Heart right ventricle (tissue), 16 donors: ENCODE data around the gene GRM8. TPM values are rescaled to one million over a fixed set of nuclear protein-coding genes. Genes with fewer than 3 reads are reported as not detected.

Source experiments
- ATAC-seq, 8 donors: fragments of 200-7000 bp; cut with Tn5 transposase; one replicate each; pipeline ENCODE4 v1.9.1; 2020; ENCODE audit warnings: mild to moderate bottlenecking in 8 of 8, moderate library complexity in 8 of 8, moderate number of reproducible peaks in 1 of 8
- DNase-seq, 2 donors: peaks; one replicate each; pipeline ENCODE4 v3.0.0-alpha.2; 2020
- H3K27ac ChIP-seq, 10 donors: fragments of 200-600 bp; sonication (generic) in 2 of 10; one replicate each; pipeline versions ENCODE4 v1.5.0 to v1.8.0; 2020 to 2022; ENCODE audit warnings: mild to moderate bottlenecking in 3 of 10
- H3K27me3 ChIP-seq, 7 donors: fragments of 200-600 bp; one replicate each; pipeline ENCODE4 v1.8.0; 2021 to 2022; ENCODE audit warnings: mild to moderate bottlenecking in 2 of 7
- H3K36me3 ChIP-seq, 9 donors: fragments of 200-600 bp; sonication (generic) in 1 of 9; one replicate each; pipeline versions ENCODE4 v1.5.0 to v1.8.0; 2020 to 2022; ENCODE audit warnings: mild to moderate bottlenecking in 2 of 9
- H3K4me1 ChIP-seq, 9 donors: fragments of 200-600 bp; sonication (generic) in 1 of 9; one replicate each; pipeline versions ENCODE4 v1.5.0 to v1.8.0; 2020 to 2022; ENCODE audit warnings: mild to moderate bottlenecking in 4 of 9
- H3K4me3 ChIP-seq, 10 donors: fragments of 200-600 bp; sonication (generic) in 2 of 10; one replicate each; pipeline versions ENCODE4 v1.5.0 to v1.8.0; 2020 to 2022; ENCODE audit warnings: mild to moderate bottlenecking in 7 of 10, moderate library complexity in 2 of 10
- H3K9me3 ChIP-seq, 11 donors: fragments of 200-600 bp in 10 of 11; sonication (generic) in 2 of 11; one replicate each; pipeline versions ENCODE4 v1.5.0 to v1.8.0; 2013 to 2022; ENCODE audit warnings: mild to moderate bottlenecking in 2 of 11, control low read depth in 1 of 11, moderate library complexity in 1 of 11
- CTCF ChIP-seq, 9 donors: fragments of 200-600 bp; sonication (generic) in 2 of 9; IDR thresholded peaks; one replicate each; pipeline versions ENCODE4 v1.5.0 to v1.8.0; 2021 to 2022; ENCODE audit warnings: antibody characterized with exemption in 9 of 9, mild to moderate bottlenecking in 5 of 9, moderate library complexity in 1 of 9
- WGBS, 2 donors: extraction: QIAGEN DNeasy Blood & Tissue Kit; methylation state at CpG; one replicate each; pipeline ENCODE4 v1.1.7; 2013; ENCODE audit warnings: inconsistent platforms in 1 of 2; 5-methylcytosine and 5-hydroxymethylcytosine counted together
- intact Hi-C, 10 donors: fragments of 100-400 bp; cut with DNase I; formaldehyde crosslinking; loops; one replicate each; pipeline versions ENCODE4 v1.11.1 to v1.14.2; 2022
- polyA plus RNA-seq, 2 donors: library from polyadenylated mRNA; stranded (reverse); fragments of 200-250 nt; gene quantifications; one replicate each; pipeline ENCODE4 v1.2.3, GENCODE V29; 2013
- total RNA-seq, 10 donors: library from RNA; stranded (reverse); fragmentation: NEBNext Ultra II Directional in 3 of 10; extraction: Animal tissue kit (Norgen Biotek cat#: 25700) in 3 of 10; gene quantifications; one replicate each; pipeline versions ENCODE4 v1.2.1 to v1.2.4, GENCODE V29; 2021 to 2023
- donor health status: Arrhythmogenic right ventricular cardiomyopathy.
- donor health status: ischemic (EF 13 %, LVEDD 7.1; RV severe dilation, severe dysfunction).
- donor health status: healthy with polysubstance abuse.
- donor health status: DM: no; HTN: yes; CAD: no.
- donor health status: DM: no; HTN: no; CAD: no.
- donor health status: ischemic (EF 25% LVEDD 6.9; RV normal size, moderate dysfunction).
- donor health status: ischemic (EF 25% LVEDD 5.7; RV mildly dilated, moderate dysfunction).
- donor health status: healthy.
- donor health status: DM: yes; HTN: yes; CAD: no.
- donor health status: Ischemic cardiomyopathy.
- donor health status: ischemic (EF 35%, LVEDD 5.7; RV mildly dilated, moderate dysfunction).
- donor health status: nonischemic (EF 11% LVEDD 7.7; RV severe dilation, severe dysfunction).
- donor health status: DM: yes; HTN: yes; CAD: no.
- donor health status: PGD.
- donor health status: ischemic (EF 29% LVEDD 5.4; RV normal size, mild dysfunction).
- donor health status: nonischemic (EF 23%, LVEDD 6.1; RV moderate dilation, normal function).

GRM8 gene
- total and polyA plus RNA-seq, 12 donors = 0.13 to 0.68 (median 0.34) TPM; not detected in 5

GRCh38 chr7:127066974-127067373 lies 185.8 kb downstream of the GRM8 start:
- H3K27me3 ChIP-seq = no peaks in the 10 kb centered on the region
- DNase-seq = no peak
- H3K27ac ChIP-seq = no peak overlapping the region
- 49 to 61% methylated on average over 3 of the region's 3 CpGs for WGBS, 2 donors
- H3K4me1 ChIP-seq = no peaks in the 10 kb centered on the region
- H3K4me3 ChIP-seq = no peak overlapping the region
- no peak for TF ChIP-seq CTCF (IDR thresholded peaks at IDR 0.05)
- peaks cover 0 to 27% (median 6%) of the 10 kb centered on the region in 11 donors for H3K9me3 ChIP-seq
- intact Hi-C loops = no loop called here
- no peak for ATAC-seq
- no peaks in the 10 kb centered on the region for H3K36me3 ChIP-seq

DNA sequence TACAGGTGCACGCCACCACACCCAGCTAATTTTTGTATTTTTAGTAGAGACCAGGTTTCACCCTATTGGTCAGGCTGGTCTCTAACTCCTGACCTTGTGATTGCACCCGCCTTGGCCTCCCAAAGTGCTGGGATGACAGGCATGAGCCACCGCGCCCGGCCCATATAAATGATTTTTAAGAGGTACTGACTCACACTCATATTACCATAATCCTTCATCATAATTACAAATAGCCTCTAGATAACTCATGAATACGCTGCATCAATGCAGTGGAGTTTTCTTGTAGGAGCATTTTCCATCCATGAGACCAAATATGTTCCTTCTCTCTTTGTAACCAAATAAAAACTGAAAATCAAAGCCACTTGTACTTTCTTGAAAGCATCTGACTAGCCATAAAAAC lies 193.3 kb downstream of the GRM8 start:
- H3K36me3 ChIP-seq = no peaks in the 10 kb centered on the region
- no peak overlapping the region for H3K4me3 ChIP-seq
- no peaks in the 10 kb centered on the region for H3K27me3 ChIP-seq
- WGBS, 2 donors = 86 to 87% methylated on average over 6 of the region's 6 CpGs
- H3K9me3 ChIP-seq = peaks cover 0 to 17% (median 5%) of the 10 kb centered on the region in 11 donors
- ATAC-seq = no peak
- no peaks in the 10 kb centered on the region for H3K4me1 ChIP-seq
- no peak for DNase-seq
- no peak overlapping the region for H3K27ac ChIP-seq
- TF ChIP-seq CTCF (IDR thresholded peaks at IDR 0.05) = no peak
- intact Hi-C loops = loop anchor here in 1 of 10 donors (10.0 kb wide), 1 partner anchor 65 kb away; no protein-coding TSS in a partner anchor

DNA sequence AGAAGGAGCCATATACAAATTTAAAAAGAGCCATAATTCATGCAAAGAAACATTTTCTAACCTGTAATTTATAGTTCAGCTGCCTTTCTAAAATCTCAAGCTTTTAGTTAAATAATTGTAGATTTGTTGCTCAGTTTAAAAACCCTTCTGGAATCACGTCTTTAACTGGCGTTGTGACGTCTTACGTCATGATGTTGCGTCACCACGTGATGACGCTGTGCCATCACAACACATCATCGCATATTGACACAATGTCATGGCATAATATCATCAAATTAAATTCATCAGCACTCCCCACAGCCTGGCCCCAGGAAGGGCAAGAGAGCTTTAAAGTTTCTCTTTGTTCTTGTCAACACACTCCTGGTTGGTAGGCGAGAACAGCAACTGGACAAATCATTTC lies 194.8 kb downstream of the GRM8 start:
- 63 to 66% methylated on average over 9 of the region's 9 CpGs for WGBS, 2 donors
- intact Hi-C loops = loop anchor here in 1 of 10 donors (10.0 kb wide), 1 partner anchor 63 kb away; no protein-coding TSS in a partner anchor
- no peak for TF ChIP-seq CTCF (IDR thresholded peaks at IDR 0.05)

GRCh38 chr7:127056202-127056601 lies 196.5 kb downstream of the GRM8 start:
- Histone ChIP-seq H3K36me3 (no peaks in the 10 kb centered on the region), H3K9me3 (no peaks in the 10 kb centered on the region), H3K27ac (no peak overlapping the region), H3K27me3 (no peaks in the 10 kb centered on the region), H3K4me1 (no peaks in the 10 kb centered on the region), H3K4me3 (no peak overlapping the region)
- intact Hi-C loops = loop anchor here in 1 of 10 donors (10.0 kb wide), 1 partner anchor 61 kb away; no protein-coding TSS in a partner anchor
- TF ChIP-seq CTCF (IDR thresholded peaks at IDR 0.05) = no peak
- DNase-seq (no peak), ATAC-seq (no peak)

More for the DNA sequence above, 194.8 kb downstream of the GRM8 start:
- H3K27ac ChIP-seq = no peak overlapping the region
- no peaks in the 10 kb centered on the region for H3K36me3 ChIP-seq
- no peaks in the 10 kb centered on the region for H3K27me3 ChIP-seq
- H3K9me3 ChIP-seq = peaks cover 0 to 1% (median 0%) of the 10 kb centered on the region in 11 donors
- H3K4me1 ChIP-seq = no peaks in the 10 kb centered on the region
- ATAC-seq (no peak), DNase-seq (no peak)
- H3K4me3 ChIP-seq = no peak overlapping the region
